ENCODE measurements around the gene SINHCAF.
"Not testable (repeated sequence)": the region's sequence is repeated elsewhere in the genome, so short reads cannot be mapped to it uniquely, and the experiment has no call there.

Gene SINHCAF

DNA sequence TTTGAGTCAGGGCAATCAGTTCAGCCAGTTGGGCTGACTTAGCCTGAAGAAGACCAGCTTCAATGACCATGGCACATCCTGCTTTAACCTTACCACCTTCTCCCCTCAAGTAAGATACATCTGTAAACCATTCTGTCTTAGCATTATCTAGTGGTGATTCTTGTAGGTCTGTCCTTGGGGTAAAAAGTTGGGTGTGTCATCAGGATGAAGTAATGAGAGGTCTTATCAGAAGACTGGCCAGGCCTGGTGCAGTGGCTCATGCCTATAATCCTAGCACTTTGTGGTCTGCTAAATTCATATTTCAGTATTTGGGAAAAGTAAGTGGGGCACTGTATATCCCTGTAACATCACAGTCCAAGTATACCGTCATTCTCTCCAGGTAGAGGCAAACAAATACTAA is 19.1 kb downstream of the SINHCAF start:
- no peak for DNase-seq

DNA sequence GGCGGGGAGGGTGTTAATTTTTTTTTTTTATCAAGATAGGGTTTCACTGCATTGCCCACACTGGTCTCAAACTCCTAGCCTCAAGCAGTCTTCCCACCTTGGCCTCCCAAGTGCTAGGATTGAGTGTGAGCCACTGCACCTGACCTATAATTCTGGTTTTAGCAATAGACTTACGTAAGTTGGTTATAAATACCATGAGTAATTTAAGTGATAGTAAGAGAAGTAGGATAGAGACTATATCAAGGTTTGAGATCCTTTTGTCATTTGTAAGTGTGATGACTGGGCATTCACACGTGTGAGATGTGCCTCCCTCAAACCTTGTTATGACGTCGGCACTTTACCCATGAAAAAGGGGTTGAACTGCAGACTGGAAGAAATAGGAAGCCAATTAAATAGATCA is 22.5 kb downstream of the SINHCAF start:
- DNase-seq = no peak

GRCh38 chr12:31301311-31301710 is 24.6 kb downstream of the SINHCAF start:
- no peak for DNase-seq

DNA sequence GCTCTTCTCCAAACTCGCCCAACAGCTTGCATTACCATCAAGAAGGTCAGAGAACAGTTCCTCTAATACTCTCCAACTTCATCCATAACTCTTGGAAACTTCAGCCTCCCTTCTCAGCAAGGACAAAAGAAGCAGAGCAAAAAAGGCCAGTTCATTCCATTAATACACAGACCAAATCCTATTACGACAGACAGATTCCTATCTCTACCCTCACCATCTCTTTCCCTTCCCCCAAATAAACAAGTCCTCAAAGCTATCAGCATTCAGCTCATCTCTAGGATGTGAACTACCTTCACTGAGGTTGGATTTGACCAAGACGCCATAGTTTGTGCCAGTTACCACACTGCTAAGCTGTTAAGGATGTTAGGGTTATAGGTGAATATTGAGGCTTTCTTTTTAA is 25.2 kb downstream of the SINHCAF start:
- no peak for DNase-seq

DNA sequence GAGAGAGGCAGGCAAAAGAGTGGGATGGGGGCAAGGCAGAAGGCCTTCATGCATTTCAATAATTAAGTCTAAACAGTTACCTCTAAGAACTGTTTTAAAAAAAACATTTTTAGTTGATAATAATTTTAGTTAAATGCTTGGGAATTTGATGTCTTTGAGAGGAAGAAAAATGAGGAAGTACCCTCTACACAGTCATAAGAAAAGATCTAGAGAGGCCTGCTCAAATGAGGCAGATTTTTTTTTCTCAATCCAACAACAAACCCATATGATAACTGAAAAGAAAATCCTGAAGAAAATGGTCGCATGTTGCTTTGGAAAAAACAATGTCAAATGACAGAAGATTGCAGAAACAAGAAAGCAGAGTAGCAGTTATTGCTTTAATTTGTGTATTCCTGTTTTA is 25.6 kb downstream of the SINHCAF start:
- no peak for DNase-seq

- no peak for DNase-seq
These were observed 27.0 kb downstream of the SINHCAF start for GRCh38 chr12:31298922-31299321.

- DNase-seq = no peak
These were observed 27.4 kb downstream of the SINHCAF start for GRCh38 chr12:31298515-31298910.

- DNase-seq = no peak
These were observed 28.1 kb downstream of the SINHCAF start for GRCh38 chr12:31297572-31298514.

DNA sequence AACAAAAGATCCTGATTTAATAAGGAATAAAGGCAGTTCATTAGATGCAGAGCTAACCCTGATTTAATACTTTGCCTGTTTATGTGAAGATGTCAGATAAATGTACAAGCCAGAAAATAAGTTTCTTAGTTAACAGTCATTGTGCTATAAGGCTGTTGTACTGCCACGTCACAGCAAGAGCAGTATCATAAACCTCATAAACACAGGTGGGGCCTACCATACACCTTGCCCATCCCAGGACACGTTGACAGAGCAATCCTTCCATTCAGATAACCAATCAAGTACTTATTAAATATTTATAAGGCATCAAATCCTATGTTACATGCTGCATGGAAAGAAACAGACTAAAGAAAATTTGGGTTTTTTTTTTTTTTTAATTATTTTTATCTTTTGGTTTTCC is 36.5 kb downstream of the SINHCAF start:
- DNase-seq = no peak

DNA sequence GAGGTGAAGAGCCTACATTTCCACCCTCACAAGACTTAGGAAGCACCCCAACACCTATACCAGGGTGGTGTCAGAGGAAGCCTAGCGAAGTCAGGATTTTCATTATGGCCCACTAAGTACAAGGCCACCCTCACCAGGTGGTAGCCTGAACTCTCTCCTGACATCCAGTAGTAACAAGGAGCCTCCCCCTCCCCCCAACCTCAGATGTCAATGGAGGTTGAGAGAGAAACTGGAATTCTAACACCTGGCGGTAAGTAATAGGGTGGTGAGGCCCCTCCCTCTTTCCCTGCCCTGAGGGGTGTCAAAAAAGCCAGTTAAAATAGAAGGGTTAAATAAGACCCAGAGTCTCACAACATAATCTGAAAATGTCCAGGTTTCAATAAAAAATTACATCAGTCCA is 37.6 kb downstream of the SINHCAF start:
- DNase-seq = no peak

- no peak for DNase-seq
These were observed 45.8 kb downstream of the SINHCAF start for GRCh38 chr12:31280183-31280582.

GRCh38 chr12:31279390-31279924 is 46.5 kb downstream of the SINHCAF start:
- DNase-seq = no peak

- no peak for DNase-seq
These were observed 47.1 kb downstream of the SINHCAF start for GRCh38 chr12:31278832-31279231.

DNA sequence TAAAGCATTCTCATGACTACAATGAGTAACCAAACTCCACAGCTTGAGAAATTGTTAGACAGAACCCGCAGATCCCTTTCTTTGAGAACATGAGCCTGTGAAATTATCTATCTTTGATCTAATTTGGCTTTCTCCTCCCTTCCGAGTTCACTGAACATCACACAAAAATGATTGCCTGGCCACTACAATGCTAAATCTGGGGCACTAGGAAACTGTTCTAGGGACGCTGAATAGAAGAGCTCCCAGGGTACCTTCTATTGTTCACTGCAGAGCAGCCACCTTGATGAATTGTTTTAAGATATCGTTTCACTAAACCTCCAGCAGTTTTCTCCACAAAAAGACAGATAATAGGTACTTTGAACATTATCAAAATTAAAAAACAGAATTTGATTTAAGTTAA is 47.5 kb downstream of the SINHCAF start:
- DNase-seq = no peak

DNA sequence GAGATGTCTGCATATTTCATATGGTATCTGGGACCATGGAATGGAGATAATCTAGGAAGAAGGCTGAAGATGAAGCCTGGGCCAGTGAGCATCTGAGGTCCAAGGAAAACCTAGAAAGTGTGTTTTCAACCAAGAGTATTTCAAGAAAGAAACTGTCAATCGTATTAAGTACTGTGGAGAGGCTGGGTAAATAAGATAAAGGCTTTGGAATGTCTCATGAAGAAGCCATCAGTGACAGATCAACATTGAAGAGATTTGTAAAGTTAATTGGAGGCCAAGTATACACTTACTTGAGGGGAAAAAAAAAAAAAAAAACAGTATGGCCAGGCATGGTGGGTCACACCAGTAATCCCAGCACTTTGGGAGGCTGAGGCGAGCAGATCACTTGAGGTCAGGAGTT is 48.9 kb downstream of the SINHCAF start:
- DNase-seq = no peak

- no peak for DNase-seq
These were observed 50.5 kb downstream of the SINHCAF start for GRCh38 chr12:31275491-31275890.

GRCh38 chr12:31274520-31275300 is 51.2 kb downstream of the SINHCAF start:
- DNase-seq = no peak

GRCh38 chr12:31273794-31274193 is 52.2 kb downstream of the SINHCAF start:
- DNase-seq = not testable (repeated sequence)

DNA sequence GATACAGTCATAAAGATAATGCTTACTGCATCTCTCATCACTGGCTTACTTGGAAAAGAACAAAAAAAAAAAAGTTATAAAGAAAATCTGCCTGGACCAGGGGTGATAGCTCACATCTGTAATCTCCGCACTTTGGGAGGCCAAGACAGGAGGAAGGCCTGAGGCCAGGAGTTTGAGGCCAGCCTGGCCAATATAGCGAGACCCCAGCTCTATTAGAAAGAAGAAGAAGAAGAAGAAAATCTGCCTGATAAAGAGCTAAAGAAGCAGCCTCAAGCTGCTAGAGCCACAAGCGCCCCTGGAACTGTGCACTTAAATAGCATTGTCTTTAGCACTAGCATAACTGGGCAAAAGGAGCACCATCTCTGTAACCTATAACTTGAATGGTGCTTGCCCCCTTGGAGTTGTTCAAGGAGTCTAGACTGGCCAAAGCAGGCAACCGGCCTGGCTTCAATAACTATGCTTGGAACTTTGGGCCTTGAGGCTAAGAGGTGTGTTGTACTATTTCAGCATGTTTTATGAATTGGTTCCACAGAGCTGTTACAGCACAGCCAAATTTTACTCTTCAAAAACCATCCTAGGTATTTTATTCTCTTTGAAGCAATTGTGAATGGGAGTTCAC is 53.2 kb downstream of the SINHCAF start:
- DNase-seq = no peak

DNA sequence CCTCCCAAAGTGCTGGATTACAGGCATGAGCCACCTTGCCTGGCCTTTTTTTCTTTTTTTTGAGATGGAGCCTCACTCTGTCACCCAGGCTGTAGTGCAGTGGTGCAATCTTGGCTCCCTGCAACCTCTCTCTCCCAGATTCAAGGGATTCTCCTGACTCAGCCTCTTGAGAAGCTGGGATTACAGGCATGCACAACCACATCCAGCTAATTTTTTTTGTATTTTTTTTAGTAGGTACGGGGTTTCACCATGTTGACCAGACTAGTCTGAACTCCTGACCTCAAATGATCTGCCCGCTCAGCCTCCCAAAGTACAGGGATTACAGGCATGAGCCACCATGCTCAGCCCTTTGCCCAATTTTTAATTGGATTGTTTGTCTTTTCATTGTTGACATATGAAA is 58.0 kb downstream of the SINHCAF start:
- DNase-seq = no peak

- no peak for DNase-seq
These were observed 60.2 kb downstream of the SINHCAF start for GRCh38 chr12:31265722-31266121.

DNA sequence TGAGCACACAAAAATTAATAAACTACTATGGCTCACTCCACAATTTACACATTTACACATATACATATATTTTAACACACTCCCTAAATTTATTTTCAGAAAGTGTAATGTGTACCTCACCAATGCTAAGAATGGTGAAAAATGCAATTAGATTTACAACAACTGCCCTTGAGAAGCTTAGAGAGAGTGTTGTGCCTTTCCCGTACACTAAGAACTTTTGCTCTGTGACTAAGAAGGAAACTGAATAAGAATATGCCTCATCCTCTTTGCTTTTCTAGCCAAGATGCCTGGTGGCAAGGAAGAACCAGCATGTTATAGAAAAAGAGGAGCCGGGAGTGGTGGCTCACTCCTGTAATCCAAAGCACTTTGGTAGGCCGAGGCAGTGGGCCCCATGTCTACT is 62.3 kb downstream of the SINHCAF start:
- DNase-seq = no peak

DNA sequence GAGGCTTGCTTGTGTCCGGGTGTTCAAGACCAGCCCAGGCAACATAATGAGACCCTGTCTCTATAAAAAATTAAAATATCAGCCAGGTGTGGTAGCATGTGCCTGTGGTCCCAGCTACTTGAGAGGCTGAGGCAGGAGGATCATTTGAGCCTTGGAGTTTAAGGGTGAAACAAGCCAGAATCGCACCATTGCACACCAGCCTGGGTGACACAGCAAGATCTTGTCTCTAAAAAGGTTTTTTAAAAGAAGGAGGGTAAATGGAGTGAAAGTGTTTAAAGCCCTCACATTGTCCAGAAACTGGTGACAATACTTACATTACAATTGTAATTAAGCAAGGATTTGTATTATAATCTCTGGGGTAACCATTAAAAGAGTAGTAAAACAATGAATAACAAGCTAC is 64.2 kb downstream of the SINHCAF start:
- DNase-seq = no peak
